ENCODE measurements around the gene TIMP3.

TIMP3 gene

DNA sequence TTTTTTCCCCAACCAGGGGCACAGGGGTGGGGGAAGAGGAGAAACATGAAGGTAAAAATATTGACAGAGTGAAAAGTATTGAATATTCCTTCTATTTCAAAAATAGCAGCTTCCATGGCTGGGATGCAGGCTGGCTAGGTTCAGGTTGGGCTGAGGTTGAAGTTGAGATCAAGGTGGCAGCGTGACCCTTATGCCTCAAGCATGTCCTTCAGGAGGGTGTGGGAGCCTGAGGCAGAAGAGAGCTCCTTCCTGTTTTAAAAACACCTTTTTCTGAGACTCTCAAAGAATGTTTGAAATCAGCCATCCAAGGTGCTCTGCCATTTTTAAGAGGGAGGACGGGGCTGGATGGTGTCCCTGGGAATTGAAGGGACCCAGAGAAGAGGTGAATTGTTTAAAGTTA is 29.5 kb downstream of the TIMP3 start:
- no peak for DNase-seq

GRCh38 chr22:32831584-32831983 is 30.1 kb downstream of the TIMP3 start:
- no peak for DNase-seq

- no peak for DNase-seq
Measured at GRCh38 chr22:32832174-32832573, 30.7 kb downstream of the TIMP3 start.

GRCh38 chr22:32836280-32837123 is 35.0 kb downstream of the TIMP3 start:
- DNase-seq, result peak in 1 of 5 experiments; percentile 23

- no peak for DNase-seq
Measured at GRCh38 chr22:32837142-32837541, 35.6 kb downstream of the TIMP3 start.

GRCh38 chr22:32837803-32838202 is 36.3 kb downstream of the TIMP3 start:
- DNase-seq, result no peak

DNA sequence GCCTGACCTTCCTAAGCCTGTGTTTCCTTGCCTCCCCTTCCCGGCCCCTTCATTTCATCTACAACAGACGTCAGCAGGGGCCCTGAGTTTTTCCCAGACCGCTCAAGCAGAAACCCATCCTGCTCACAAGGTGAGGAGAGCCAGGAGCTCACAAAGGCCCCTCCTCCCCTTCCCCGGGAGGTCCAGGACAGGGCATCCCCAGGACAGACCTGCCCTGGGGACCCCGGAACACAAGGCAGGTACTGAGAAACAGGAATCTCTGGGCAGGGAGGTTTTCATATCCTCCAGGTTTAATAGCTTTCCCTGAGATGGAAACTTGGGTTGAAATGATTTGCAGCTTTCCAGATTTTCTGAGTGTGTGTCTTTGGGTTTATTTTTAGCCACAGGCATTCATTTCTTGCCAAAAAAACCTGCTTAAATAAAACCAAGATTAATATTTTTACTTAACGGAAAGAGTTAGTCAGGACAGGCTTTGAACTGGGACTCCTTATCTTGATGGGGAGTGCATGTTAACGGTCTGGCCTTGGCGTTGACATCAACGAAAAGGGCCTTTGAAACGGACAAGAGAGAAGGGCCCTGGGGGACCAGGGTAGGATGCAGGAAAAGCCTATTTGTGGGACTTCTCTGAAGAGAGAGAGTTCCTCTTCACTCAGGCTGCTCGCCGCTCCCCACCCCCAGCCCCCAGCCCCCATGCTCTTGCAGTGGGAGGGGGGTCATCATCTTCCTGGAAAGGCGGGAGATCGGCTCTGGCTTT is 38.5 kb downstream of the TIMP3 start:
- DNase-seq, result no peak

DNA sequence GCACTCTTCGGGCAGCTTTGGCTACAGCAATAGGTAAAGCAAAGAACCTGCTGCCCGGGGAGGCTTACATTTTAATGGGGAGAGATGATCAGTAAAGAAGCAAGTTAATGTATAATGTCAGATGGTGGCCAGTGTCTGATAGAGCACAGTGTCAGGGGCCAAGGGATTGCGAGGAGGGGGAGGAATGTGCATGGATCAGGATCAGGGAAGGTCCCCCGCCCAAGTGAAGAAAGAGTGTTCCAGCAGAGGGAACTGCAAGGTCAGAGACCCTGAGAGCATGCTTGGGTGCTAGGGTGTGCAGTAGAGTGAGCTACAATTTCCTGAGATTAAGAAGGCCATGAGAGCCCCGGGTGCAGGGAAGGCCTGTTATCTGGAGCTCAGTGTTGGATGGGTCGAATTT is 39.7 kb downstream of the TIMP3 start:
- no peak for DNase-seq

DNA sequence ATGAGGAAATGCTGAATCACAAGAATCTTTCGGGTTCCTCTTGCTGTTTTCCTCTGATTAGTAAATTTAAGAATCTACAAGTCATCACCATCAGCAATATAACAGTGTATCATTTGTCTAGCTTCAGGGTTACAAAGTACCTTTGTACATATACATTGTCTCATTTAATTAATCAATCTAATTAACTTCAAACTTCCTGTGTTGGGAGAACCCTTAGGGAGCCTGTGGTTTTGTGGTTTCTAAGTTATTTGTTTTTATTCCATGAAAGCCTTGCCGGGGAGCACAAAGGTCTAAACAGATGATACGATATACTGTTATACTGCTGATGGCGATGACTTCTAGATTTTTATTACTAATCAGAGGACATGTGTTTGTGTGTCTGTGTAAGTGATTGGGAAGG is 41.0 kb downstream of the TIMP3 start:
- DNase-seq, result no peak

- no peak for DNase-seq
Measured at GRCh38 chr22:32843300-32843699, 41.8 kb downstream of the TIMP3 start.

- DNase-seq, result no peak
Measured at GRCh38 chr22:32844251-32844650, 42.7 kb downstream of the TIMP3 start.

DNA sequence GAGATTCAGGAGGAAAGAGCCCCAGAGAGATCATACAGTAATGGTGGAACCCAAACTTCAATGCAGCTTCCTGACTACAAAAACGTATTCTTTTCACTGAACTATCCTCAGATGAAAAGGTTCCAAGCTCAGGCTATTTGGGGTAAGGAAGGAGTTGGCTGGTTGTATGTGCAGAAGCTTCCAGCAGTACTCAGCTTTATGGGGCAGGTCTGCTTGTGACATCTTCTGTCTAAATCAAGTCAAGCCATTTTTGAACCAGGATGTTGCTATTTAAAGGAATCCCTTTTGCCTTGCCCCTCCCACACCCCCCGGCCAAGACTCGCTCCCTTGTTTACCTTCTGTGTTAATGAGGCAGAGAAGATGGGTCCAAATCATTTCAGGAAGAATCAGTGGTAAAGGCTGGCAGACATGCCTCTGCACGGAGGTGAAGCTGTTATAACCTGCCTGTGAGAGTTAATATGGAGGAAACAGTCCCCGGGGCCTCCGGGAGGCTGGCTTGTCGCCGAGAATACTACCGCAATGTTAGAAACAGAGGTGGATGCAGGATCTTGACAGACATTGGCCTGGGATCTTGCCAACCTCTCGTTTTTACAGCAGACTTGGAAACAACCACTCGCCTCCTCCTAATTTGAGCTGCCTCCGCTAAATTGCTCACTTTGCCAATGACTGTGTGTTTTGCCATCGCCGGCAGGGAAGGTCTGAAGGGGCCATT is 45.4 kb downstream of the TIMP3 start:
- no peak for DNase-seq

DNA sequence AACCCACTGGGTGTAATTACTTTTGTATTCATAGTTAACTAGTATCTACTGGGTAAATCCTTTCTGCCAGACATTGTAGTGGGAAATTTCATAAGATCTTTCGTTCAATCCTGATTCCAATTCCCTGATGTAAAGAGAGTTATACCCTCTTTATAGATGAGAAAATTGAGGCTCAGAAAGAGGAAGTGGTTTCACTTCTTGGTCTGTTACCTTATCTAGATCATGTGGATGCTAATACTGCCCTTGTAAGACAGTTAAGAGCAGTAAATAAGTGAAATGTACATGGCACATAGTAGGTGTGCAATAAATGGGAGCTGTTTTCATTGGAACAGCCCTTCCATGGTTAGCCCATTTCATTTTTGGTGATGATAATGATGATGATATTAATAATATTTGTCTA is 46.7 kb downstream of the TIMP3 start:
- DNase-seq, result no peak

- no peak for DNase-seq
Measured at GRCh38 chr22:32849501-32849900, 48.0 kb downstream of the TIMP3 start.

DNA sequence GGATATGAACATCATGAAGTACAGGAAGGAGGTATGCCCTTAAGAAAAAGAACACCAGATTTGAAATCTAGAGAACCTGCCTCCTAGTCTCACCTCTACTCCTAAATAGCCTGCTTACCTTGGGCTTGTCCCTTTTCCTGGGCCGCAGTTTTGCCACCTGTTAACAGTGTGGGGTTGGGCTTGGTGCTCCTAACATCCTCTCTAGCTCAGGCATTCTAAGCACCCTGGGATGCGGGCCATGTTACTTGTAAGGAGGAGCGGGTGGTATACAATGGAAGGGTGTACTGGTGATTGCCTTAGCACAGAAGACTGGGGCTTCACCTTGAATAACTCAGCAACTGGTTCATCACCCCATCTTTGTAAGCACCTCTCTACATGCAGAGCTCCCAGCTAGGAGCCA is 48.7 kb downstream of the TIMP3 start:
- no peak for DNase-seq

DNA sequence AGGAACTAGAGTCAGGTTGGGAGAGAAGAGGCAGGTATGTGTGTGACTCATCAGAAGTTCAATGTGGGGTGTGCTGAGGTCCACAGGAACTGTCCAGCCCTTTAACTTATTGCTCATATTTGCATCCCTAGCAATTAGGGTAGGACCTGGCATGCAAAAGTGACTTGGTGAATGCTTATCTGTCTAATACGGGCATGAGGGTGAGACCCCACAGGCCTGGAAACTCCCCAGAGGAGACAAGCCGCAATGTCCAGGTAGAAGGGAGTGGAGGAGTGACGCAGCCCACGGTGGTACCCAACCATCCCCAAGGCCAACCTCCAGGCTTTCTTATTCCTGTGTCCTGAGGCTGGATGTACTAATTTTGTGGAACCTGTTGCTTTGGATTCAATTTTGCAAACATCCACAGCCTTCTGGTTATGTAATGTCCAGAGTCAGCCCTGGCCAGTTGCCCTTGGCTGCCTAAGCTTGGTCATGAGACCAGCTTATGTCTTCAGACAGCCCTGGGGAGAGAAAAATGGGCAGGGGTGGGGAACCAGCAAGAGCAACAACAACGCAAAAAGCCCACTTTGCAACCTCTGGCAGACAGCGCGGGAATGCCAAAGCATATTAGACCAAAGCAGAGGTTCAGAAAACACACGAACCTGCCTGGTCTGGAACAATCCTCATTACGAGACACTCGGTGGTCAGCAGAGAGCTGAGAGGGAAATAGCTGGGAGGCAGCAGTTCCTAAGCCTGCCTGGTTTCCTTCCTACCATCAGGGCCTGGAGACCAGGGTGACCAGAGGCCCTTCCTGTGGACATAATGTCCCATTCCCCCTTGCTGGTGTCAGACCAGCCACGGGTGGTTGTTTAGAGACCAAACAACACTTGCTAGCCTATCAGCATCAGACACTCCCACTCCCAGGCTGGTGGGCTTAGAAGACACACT is 49.3 kb downstream of the TIMP3 start:
- no peak for DNase-seq

DNA sequence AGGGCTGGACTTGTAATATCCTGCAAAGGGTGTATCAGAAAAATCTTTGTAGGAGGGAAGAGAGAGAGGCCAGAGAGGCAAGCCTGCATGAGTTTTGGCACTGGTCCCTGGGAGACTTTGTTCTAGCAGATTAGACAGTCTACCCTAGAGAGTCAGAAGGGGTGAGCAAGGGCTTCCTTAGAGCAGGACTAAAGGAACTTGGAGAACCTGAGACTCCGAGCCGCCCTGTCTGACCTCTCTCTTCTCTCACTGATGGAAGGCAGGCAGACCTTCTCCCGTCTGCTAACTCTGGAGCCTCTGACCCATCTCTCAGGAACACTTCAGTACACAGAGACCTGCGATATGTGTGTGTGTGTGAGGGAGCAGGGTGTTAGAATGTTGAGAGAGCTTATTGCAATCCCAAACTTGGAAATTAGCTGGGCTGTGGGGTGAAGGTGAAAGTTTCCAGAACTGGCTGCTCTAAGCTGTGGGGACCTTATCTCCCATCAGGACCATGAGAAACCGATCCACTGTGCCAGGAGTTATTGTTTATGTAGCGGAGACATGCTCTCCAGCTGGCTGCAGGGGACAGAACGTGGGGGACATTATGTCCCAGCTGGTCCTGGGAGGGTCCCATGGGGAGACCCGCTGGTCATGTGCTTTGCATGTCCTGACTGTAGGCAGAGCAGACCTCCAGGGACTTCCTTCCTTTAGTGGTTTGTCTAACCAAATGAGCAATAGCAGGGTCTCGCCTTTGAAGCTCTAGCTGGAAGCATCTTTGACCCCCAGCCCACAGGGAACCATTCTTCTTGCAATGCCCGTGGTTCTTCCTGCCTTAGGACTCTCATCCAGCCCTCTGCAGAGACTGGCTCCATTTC is 51.1 kb downstream of the TIMP3 start:
- no peak for DNase-seq

DNA sequence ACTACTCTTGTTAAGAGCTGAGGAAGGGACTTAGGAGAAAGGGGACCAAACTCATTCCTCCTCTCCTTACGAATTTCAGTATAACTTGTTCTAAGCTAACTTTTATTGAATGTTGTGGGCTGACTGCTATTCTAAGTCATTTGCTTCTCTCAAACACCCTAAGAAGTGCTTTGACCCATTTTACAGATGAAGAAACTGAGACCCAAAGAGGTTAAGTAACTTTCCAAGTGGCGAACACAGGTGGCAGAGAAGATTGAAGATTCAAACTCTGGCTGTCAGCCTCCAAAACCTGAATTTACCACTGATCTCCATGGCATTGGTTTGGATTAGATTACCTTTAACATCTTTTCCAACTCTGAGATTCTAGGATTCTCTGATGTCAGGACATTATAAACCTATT is 52.2 kb downstream of the TIMP3 start:
- no peak for DNase-seq

- DNase-seq, result no peak
Measured at GRCh38 chr22:32854351-32854804, 52.9 kb downstream of the TIMP3 start.

DNA sequence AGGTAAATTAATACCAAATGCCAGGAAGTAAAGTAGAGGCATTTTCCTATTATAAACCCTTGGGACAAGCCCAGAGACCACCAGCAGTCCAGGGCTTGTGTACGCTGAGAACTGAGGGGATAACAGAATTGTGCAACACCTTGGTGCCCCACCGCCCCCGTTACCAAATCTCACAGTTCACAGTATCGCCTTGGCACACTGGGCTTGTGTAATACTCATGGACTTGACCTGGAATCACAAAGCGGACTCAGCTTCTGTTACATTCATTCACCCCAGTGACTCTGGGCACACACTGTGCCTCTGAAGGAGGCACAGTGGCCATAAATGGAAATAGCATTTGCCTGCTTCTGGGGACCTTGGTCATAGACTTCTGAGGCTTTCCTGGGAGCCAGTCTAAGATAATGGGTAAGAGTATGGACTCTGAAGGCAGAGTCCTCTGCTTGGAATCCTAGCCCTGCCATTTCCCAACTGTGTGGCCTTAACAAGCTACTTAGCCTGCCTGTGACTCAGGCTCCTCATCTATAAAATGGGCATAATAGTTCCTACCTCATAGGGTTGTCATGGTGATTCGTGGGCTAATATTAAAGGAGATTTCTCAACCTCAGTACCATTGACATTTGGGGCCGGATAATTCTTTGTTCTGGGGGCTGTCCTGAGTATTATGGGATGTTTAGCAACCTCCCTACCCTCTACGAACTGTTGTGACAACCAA is 53.7 kb downstream of the TIMP3 start:
- DNase-seq, result no peak

Measured in T-helper 2 cell (primary cell).